AG09319 (cell line): ENCODE measurements around the gene LRRC23.

Source experiments
- DNase-seq: peaks from one replicate; pipeline ENCODE4 v3.0.0-alpha.2; 2010; ENCODE audit warnings: low read depth; ENCODE audit errors: extremely low read depth
- TF ChIP-seq, protein P1 (sequence below): IDR thresholded peaks from 2 replicates; pipeline ENCODE4 v1.5.1; 2011; ENCODE audit warnings: low read depth, mild to moderate bottlenecking, inconsistent platforms, low read length, moderate library complexity

Gene LRRC23

DNA sequence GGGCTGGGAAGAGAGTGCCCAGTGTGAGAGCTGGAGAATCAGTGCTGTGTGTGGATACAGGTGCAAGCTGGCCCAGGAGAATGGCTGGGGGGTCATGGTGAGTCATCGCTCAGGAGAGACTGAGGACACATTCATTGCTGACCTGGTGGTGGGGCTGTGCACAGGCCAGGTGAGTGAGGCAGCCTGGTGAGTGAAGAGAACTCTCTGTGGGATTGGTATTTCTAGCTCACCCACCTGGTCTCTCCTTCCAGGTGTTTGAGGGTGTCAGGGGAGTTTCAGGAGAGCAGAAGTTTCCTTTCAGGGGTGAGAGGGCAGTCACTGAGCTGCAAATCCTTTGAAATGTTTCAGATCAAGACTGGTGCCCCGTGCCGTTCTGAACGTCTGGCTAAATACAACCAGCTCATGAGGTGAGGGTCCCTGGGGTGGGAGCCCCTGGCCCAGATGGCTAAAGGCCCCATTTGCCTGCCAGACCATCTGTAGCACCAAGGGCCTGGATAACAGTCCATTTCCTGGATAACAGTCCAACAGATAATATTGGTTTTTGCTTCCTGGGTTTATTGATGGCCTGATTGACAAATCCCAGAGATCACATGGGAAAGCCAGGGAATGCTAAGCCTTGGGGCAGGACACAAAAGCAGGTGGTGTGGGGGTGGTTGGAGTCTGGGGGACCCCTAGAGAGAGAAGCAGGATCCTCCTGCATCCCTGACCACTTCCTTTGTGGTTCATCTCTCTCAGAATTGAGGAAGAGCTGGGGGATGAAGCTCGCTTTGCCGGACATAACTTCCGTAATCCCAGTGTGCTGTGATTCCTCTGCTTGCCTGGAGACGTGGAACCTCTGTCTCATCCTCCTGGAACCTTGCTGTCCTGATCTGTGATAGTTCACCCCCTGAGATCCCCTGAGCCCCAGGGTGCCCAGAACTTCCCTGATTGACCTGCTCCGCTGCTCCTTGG is 17.6 kb downstream of the LRRC23 start:
- TF ChIP-seq, protein P1, sequence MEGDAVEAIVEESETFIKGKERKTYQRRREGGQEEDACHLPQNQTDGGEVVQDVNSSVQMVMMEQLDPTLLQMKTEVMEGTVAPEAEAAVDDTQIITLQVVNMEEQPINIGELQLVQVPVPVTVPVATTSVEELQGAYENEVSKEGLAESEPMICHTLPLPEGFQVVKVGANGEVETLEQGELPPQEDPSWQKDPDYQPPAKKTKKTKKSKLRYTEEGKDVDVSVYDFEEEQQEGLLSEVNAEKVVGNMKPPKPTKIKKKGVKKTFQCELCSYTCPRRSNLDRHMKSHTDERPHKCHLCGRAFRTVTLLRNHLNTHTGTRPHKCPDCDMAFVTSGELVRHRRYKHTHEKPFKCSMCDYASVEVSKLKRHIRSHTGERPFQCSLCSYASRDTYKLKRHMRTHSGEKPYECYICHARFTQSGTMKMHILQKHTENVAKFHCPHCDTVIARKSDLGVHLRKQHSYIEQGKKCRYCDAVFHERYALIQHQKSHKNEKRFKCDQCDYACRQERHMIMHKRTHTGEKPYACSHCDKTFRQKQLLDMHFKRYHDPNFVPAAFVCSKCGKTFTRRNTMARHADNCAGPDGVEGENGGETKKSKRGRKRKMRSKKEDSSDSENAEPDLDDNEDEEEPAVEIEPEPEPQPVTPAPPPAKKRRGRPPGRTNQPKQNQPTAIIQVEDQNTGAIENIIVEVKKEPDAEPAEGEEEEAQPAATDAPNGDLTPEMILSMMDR, result no peak
- DNase-seq, result no peak

DNA sequence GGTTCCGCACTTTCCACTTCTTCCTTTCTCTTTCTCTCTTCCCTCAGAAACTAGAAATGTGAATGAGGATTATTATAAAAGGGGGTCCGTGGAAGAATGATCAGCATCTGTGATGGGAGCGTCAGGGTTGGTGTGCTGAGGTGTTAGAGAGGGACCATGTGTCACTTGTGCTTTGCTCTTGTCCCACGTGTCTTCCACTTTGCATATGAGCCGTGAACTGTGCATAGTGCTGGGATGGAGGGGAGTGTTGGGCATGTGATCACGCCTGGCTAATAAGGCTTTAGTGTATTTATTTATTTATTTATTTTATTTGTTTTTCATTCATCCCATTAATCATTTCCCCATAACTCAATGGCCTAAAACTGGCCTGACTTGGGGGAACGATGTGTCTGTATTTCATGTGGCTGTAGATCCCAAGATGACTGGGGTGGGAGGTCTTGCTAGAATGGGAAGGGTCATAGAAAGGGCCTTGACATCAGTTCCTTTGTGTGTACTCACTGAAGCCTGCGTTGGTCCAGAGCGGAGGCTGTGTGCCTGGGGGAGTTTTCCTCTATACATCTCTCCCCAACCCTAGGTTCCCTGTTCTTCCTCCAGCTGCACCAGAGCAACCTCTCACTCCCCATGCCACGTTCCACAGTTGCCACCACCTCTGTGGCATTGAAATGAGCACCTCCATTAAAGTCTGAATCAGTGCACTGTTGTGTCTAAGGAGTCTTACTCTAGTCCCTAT is 18.5 kb downstream of the LRRC23 start:
- TF ChIP-seq, protein P1, result no peak
- DNase-seq, result no peak

DNA sequence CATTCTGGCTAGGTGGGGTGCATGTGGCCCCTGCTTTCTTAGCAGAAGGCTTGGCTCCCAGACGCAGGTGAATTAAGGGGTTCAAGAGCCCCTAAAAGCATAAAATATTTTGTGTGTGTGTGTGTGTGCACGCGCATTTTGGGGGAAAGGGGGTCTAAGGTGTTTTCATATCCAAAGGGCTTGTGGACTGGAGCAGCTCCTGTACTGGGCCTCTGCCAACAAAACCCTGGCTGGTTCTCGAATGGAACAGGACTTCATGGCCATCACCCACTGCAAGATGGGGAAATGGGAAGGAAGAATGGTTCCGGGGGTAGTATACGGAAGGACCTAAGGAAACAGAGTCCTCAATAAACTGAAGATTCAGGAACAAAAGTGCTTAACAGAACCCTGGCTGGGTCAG is 19.2 kb downstream of the LRRC23 start:
- TF ChIP-seq, protein P1, result no peak
- DNase-seq, result no peak

DNA sequence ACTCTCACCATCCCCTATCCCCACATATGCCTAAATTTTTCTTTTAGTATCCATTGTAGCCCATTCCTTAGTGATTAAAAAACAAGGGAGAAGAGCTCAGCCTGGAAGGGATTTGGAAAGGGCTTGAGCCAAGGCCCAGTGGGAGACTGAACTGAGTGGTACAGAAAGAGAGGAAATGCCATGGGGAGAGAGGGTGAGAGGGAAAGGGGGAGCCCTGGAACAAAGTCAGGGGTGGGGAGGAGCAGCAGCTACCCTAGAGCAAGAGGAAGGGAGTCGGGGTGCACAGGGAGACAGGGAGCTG is 20.6 kb downstream of the LRRC23 start:
- TF ChIP-seq, protein P1, result no peak
- no peak for DNase-seq

DNA sequence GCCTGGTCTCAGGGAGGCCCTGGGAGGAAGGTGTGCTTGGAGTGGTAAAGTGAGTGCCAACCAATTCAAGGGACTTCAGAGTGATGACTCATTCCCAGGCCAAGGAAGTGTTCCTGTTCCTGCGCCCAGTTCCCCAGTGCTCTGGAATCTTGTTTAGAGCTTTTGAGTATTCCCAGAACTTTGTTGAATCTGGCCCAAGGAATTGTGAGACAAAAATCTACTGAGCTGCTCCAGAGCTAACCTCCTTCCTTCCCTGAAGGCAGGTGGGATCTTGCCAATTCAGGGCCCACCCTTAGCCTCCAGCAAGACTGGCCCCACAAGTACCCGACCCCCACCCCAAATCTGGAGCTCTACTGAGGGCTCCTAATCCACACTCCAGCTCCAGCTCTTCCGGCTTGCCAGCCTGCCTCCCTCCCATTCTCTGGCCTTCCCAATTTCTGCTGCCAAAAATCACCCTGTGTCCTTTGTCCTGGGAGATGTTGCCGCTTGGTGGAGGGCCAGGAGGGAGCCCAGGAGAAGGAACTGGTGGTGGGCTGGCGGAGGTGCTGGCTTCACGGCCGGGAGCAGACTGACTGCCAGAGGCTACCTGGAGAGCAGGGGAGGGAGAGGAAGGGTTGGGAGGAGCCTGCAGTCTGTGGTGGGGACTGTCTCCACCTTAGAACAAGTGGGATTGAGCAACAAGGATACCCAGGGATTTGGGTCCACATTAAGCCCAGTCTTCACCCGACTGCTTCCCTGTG is 21.1 kb downstream of the LRRC23 start:
- DNase-seq, result peak; percentile 64
- TF ChIP-seq, protein P1, result no peak

DNA sequence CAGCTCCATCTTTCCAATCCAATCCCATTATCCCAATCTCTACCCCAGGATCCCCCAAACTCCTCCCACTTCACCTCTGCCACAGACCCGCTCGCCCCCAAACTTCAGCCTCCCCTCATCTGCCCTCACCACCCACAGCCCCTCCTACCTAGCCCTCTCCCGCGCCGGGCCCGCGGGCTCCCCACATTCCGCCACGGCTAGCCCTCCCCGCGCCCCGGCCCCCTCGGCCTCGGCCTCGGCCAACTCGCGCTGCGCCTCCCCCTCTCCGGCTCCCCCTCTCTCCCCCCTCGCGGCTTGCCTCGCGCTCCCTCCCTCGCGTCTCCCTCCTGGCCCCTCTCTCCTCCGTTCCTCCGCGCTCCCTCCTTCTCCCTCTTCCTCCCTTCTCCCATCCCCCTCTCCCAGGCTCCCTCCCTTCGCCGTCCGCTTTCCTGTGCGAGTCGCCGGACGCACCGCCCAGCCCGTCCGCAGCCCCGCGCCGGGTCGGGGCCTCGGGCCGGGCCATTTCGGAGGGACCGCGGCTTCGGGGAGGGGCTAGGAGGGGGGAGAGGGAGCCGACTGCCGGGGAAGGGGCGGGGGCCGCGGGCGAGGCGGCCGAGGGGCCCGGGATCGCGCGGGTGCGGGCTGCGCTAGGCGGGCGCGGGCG is 22.9 kb downstream of the LRRC23 start, which contains the start of gene ATN1:
Gene ATN1, plus strand, starts transcription at position 581 of the 643 bp plus-strand sequence. CDS start 6,043 bp downstream, outside the sequence.
- peak; percentile 67 for DNase-seq
- TF ChIP-seq, protein P1, result no peak
